ENCODE measurements around the gene C1orf210.

Gene C1orf210

GRCh38 chr1:43317817-43318471, 32.6 kb upstream of the C1orf210 start:
- H3K9me3 ChIP-seq (ENCODE audit: insufficient read depth, low read length), result no peaks in the 10 kb centered on the region
- H3K4me1 ChIP-seq (ENCODE audit: low read length), result no peaks in the 10 kb centered on the region
- H3K4me2 ChIP-seq (ENCODE audit: low read length), result no peak overlapping the region
- H3K4me3 ChIP-seq (ENCODE audit: low read length), result no peak overlapping the region
- no peak overlapping the region for H3K9ac ChIP-seq (ENCODE audit: low read length)
- no peaks in the 10 kb centered on the region for H3K79me2 ChIP-seq (ENCODE audit: low read length)
- no peaks in the 10 kb centered on the region for H3K36me3 ChIP-seq (replicated peaks; ENCODE audit: low read depth, low read length)
- H3K27ac ChIP-seq (ENCODE audit: low read length), result no peak overlapping the region
- no peaks in the 10 kb centered on the region for H4K20me1 ChIP-seq (ENCODE audit: insufficient read depth, low read length)
- H3K27me3 ChIP-seq (ENCODE audit: low read depth, low read length), result no peaks in the 10 kb centered on the region
- no peak overlapping the region for H2AFZ ChIP-seq (ENCODE audit: low read depth, low read length)
- no peak for TF ChIP-seq EZH2phosphoT487 (IDR thresholded peaks at IDR 0.05; ENCODE audit: low read depth)
- no peak for TF ChIP-seq CTCF (IDR thresholded peaks at IDR 0.05; ENCODE audit: low read depth, low read length)

GRCh38 chr1:43316738-43317520, 31.5 kb upstream of the C1orf210 start:
- H4K20me1 ChIP-seq (ENCODE audit: insufficient read depth, low read length), result no peaks in the 10 kb centered on the region
- H3K27ac ChIP-seq (ENCODE audit: low read length), result no peak overlapping the region
- no peak overlapping the region for H3K9ac ChIP-seq (ENCODE audit: low read length)
- no peak for TF ChIP-seq CTCF (IDR thresholded peaks at IDR 0.05; ENCODE audit: low read depth, low read length)
- no peak for TF ChIP-seq EZH2phosphoT487 (IDR thresholded peaks at IDR 0.05; ENCODE audit: low read depth)
- no peaks in the 10 kb centered on the region for H3K4me1 ChIP-seq (ENCODE audit: low read length)
- no peak overlapping the region for H3K4me2 ChIP-seq (ENCODE audit: low read length)
- H3K27me3 ChIP-seq (ENCODE audit: low read depth, low read length), result no peaks in the 10 kb centered on the region
- H2AFZ ChIP-seq (ENCODE audit: low read depth, low read length), result no peak overlapping the region
- no peaks in the 10 kb centered on the region for H3K79me2 ChIP-seq (ENCODE audit: low read length)
- H3K4me3 ChIP-seq (ENCODE audit: low read length), result no peak overlapping the region
- H3K9me3 ChIP-seq (ENCODE audit: insufficient read depth, low read length), result no peaks in the 10 kb centered on the region
- no peaks in the 10 kb centered on the region for H3K36me3 ChIP-seq (replicated peaks; ENCODE audit: low read depth, low read length)

GRCh38 chr1:43315963-43316737, 30.8 kb upstream of the C1orf210 start:
- Histone ChIP-seq H2AFZ (ENCODE audit: low read depth, low read length) (no peak overlapping the region), H3K4me2 (ENCODE audit: low read length) (no peak overlapping the region)
- TF ChIP-seq EZH2phosphoT487 (IDR thresholded peaks at IDR 0.05; ENCODE audit: low read depth) (no peak), CTCF (IDR thresholded peaks at IDR 0.05; ENCODE audit: low read depth, low read length) (no peak)

GRCh38 chr1:43315481-43315880, 30.1 kb upstream of the C1orf210 start:
- no peak overlapping the region for H2AFZ ChIP-seq (ENCODE audit: low read depth, low read length)
- H3K36me3 ChIP-seq (replicated peaks; ENCODE audit: low read depth, low read length), result no peaks in the 10 kb centered on the region
- H3K4me1 ChIP-seq (ENCODE audit: low read length), result no peaks in the 10 kb centered on the region
- no peak overlapping the region for H3K4me2 ChIP-seq (ENCODE audit: low read length)
- H3K4me3 ChIP-seq (ENCODE audit: low read length), result no peak overlapping the region
- H3K27ac ChIP-seq (ENCODE audit: low read length), result no peak overlapping the region
- no peak overlapping the region for H3K9ac ChIP-seq (ENCODE audit: low read length)
- H3K79me2 ChIP-seq (ENCODE audit: low read length), result no peaks in the 10 kb centered on the region
- TF ChIP-seq CTCF (IDR thresholded peaks at IDR 0.05; ENCODE audit: low read depth, low read length) (no peak), EZH2phosphoT487 (IDR thresholded peaks at IDR 0.05; ENCODE audit: low read depth) (no peak)
- no peaks in the 10 kb centered on the region for H4K20me1 ChIP-seq (ENCODE audit: insufficient read depth, low read length)
- no peaks in the 10 kb centered on the region for H3K9me3 ChIP-seq (ENCODE audit: insufficient read depth, low read length)
- no peaks in the 10 kb centered on the region for H3K27me3 ChIP-seq (ENCODE audit: low read depth, low read length)

More at GRCh38 chr1:43315963-43316737, 30.8 kb upstream of the C1orf210 start:
- Histone ChIP-seq H3K9ac (ENCODE audit: low read length) (no peak overlapping the region), H3K4me1 (ENCODE audit: low read length) (no peaks in the 10 kb centered on the region), H3K27ac (ENCODE audit: low read length) (no peak overlapping the region), H4K20me1 (ENCODE audit: insufficient read depth, low read length) (no peaks in the 10 kb centered on the region), H3K9me3 (ENCODE audit: insufficient read depth, low read length) (no peaks in the 10 kb centered on the region), H3K79me2 (ENCODE audit: low read length) (no peaks in the 10 kb centered on the region), H3K4me3 (ENCODE audit: low read length) (no peak overlapping the region), H3K36me3 (replicated peaks; ENCODE audit: low read depth, low read length) (no peaks in the 10 kb centered on the region), H3K27me3 (ENCODE audit: low read depth, low read length) (no peaks in the 10 kb centered on the region)
